ENCODE data around the gene DEPP1. TPM values are rescaled to one million over a fixed set of nuclear protein-coding genes. Genes with fewer than 3 reads are reported as not detected.

The DEPP1 gene
- total and polyA plus RNA-seq, 2 of the 13 experiments (the other 11 are each of a cell fraction or from before 2014, with no cell fraction given): 14.8 to 270 TPM

- TF ChIP-seq, protein P1, sequence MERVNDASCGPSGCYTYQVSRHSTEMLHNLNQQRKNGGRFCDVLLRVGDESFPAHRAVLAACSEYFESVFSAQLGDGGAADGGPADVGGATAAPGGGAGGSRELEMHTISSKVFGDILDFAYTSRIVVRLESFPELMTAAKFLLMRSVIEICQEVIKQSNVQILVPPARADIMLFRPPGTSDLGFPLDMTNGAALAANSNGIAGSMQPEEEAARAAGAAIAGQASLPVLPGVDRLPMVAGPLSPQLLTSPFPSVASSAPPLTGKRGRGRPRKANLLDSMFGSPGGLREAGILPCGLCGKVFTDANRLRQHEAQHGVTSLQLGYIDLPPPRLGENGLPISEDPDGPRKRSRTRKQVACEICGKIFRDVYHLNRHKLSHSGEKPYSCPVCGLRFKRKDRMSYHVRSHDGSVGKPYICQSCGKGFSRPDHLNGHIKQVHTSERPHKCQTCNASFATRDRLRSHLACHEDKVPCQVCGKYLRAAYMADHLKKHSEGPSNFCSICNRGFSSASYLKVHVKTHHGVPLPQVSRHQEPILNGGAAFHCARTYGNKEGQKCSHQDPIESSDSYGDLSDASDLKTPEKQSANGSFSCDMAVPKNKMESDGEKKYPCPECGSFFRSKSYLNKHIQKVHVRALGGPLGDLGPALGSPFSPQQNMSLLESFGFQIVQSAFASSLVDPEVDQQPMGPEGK (CRISPR knock-in tag; IDR thresholded peaks at IDR 0.05): peak; percentile 60; the same call in 1 of the 2 replicates
- TF ChIP-seq KLF6 (CRISPR knock-in tag; IDR thresholded peaks at IDR 0.05) (peak; percentile 60; the same call in 1 of the 2 replicates), ZNF891 (CRISPR knock-in tag; IDR thresholded peaks at IDR 0.05) (peak; percentile 16; the same call in 1 of the 2 replicates), MEIS1 (CRISPR knock-in tag; IDR thresholded peaks at IDR 0.05; ENCODE audit: borderline replicate concordance) (no peak), PCBP2 (optimal IDR thresholded peaks at IDR 0.05; ENCODE audit: low read depth, low read length, poor library complexity, severe bottlenecking) (peak; percentile 72), ZNF234 (CRISPR knock-in tag; conservative IDR thresholded peaks at IDR 0.05) (no peak), SP140L (CRISPR knock-in tag; IDR thresholded peaks at IDR 0.05; ENCODE audit: borderline replicate concordance) (no peak), ZNF83 (CRISPR knock-in tag; IDR thresholded peaks at IDR 0.05; ENCODE audit: borderline replicate concordance) (no peak), ZNF296 (CRISPR knock-in tag; conservative IDR thresholded peaks at IDR 0.05) (no peak), ZNF614 (CRISPR knock-in tag; IDR thresholded peaks at IDR 0.05; ENCODE audit: borderline replicate concordance) (peak; percentile 29; the same call in 1 of the 2 replicates), ZSCAN20 (CRISPR knock-in tag; IDR thresholded peaks at IDR 0.05; ENCODE audit: borderline replicate concordance) (0 out of 2 replicates have a peak, but pooled peaks have one; percentile 55), ZFYVE20 (CRISPR knock-in tag; IDR thresholded peaks at IDR 0.05; ENCODE audit: borderline replicate concordance, low read depth) (no peak), MTERF4 (CRISPR knock-in tag; IDR thresholded peaks at IDR 0.05) (no peak), LCORL (IDR thresholded peaks at IDR 0.05) (no peak), LCORL (CRISPR knock-in tag; IDR thresholded peaks at IDR 0.05) (peak; percentile 66; the same call in 1 of the 2 replicates), ZFP36 (IDR thresholded peaks at IDR 0.05; ENCODE audit: borderline replicate concordance, low read depth, low read length, partially characterized antibody) (no peak), ZNF652 (CRISPR knock-in tag; IDR thresholded peaks at IDR 0.05; ENCODE audit: borderline replicate concordance, low read depth) (no peak), ZMYM3 (CRISPR knock-in tag; IDR thresholded peaks at IDR 0.05) (no peak), HNRNPH1 (optimal IDR thresholded peaks at IDR 0.05; ENCODE audit: low read depth, low read length) (peak; percentile 98), HMG20B (CRISPR knock-in tag; conservative IDR thresholded peaks at IDR 0.05) (no peak), IRF2 (CRISPR knock-in tag; IDR thresholded peaks at IDR 0.05) (peak; percentile 47; the same call in 1 of the 2 replicates), RORA (CRISPR knock-in tag; IDR thresholded peaks at IDR 0.05) (no peak), JUN (CRISPR knock-in tag; IDR thresholded peaks at IDR 0.05) (no peak), FOXJ3 (CRISPR knock-in tag; IDR thresholded peaks at IDR 0.05; ENCODE audit: borderline replicate concordance) (no peak), MAF1 (CRISPR knock-in tag; IDR thresholded peaks at IDR 0.05; ENCODE audit: borderline replicate concordance) (no peak)
- TF ChIP-seq, protein P2, sequence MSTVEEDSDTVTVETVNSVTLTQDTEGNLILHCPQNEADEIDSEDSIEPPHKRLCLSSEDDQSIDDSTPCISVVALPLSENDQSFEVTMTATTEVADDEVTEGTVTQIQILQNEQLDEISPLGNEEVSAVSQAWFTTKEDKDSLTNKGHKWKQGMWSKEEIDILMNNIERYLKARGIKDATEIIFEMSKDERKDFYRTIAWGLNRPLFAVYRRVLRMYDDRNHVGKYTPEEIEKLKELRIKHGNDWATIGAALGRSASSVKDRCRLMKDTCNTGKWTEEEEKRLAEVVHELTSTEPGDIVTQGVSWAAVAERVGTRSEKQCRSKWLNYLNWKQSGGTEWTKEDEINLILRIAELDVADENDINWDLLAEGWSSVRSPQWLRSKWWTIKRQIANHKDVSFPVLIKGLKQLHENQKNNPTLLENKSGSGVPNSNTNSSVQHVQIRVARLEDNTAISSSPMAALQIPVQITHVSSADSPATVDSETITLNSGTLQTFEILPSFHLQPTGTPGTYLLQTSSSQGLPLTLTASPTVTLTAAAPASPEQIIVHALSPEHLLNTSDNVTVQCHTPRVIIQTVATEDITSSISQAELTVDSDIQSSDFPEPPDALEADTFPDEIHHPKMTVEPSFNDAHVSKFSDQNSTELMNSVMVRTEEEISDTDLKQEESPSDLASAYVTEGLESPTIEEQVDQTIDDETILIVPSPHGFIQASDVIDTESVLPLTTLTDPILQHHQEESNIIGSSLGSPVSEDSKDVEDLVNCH (CRISPR knock-in tag; IDR thresholded peaks at IDR 0.05): no peak
Measured at GRCh38 chr10:44974628-44975430, 3.8 kb downstream of the DEPP1 start (continued).
